ACC112 (cell line): ENCODE data around the gene IFNA2.
"Not testable (repeated sequence)": the region's sequence is repeated elsewhere in the genome, so short reads cannot be mapped to it uniquely, and the experiment has no call there.

Source experiments
- H2AFZ ChIP-seq: fragments of 200-600 bp; sonication (generic); one replicate; pipeline ENCODE4 v1.6.0; 2017; ENCODE audit warnings: antibody characterized with exemption, low read length; ENCODE audit not compliant: unreplicated experiment
- H3K27ac ChIP-seq: fragments of 200-600 bp; sonication (generic); 2 replicates; pipeline ENCODE4 v1.5.1; 2014; ENCODE audit warnings: low read depth, mild to moderate bottlenecking, antibody characterized with exemption, low read length, moderate library complexity
- H3K27me3 ChIP-seq: fragments of 200-600 bp; sonication (generic); 2 replicates; pipeline ENCODE4 v1.6.1; 2014; ENCODE audit warnings: mild to moderate bottlenecking, antibody characterized with exemption, low read length, moderate library complexity, mixed read lengths; ENCODE audit not compliant: insufficient read depth
- H3K36me3 ChIP-seq: fragments of 200-600 bp; sonication (generic); 2 replicates; pipeline ENCODE4 v1.6.1; 2016; ENCODE audit warnings: mild to moderate bottlenecking, antibody characterized with exemption, low read length, moderate library complexity, mixed read lengths; ENCODE audit not compliant: insufficient read depth
- H3K4me1 ChIP-seq: fragments of 200-600 bp; sonication (generic); one replicate; pipeline ENCODE4 v1.6.1; 2016; ENCODE audit warnings: low read length, mixed read lengths; ENCODE audit not compliant: insufficient read depth, unreplicated experiment, control insufficient read depth
- H3K4me3 ChIP-seq: fragments of 200-600 bp; sonication (generic); 2 replicates; pipeline ENCODE4 v1.5.1; 2014; ENCODE audit warnings: mild to moderate bottlenecking, low read depth, low read length
- H3K79me2 ChIP-seq: fragments of 200-600 bp; sonication (generic); one replicate; pipeline ENCODE4 v1.6.0; 2016; ENCODE audit warnings: low read length; ENCODE audit not compliant: control insufficient read depth, unreplicated experiment, insufficient read depth

Gene IFNA2

DNA sequence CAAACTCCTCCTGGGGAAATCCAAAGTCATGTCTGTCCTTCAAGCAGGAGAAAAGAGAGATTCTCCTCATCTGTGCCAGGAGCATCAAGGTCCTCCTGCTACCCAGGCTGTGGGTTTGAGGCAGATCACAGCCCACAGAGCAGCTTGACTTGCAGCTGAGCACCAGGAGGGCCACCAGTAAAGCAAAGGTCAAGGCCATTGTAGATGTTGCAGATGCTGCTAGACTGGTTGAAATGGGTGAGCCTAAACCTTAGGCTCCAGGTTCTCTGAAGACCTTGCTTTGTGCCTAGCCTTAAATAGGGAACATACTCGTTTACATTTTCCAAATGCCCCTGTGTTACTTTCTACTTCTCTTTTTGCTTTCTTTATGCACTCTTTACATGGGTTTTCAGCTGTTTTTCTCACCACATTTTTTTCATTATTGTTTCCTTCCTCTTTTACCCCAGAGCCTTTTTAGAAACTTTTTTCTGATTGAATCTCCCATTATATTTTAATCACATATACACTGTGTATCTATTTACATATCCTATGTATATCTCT is at the start of gene IFNA2:
TSS of gene IFNA2 (minus strand) at position 268 of the 540 bp plus-strand sequence. CDS start at position 199, 69 bp downstream.
- Histone ChIP-seq H3K79me2 (no peaks in the 10 kb centered on the region), H3K4me1 (peaks cover 9% of the 10 kb centered on the region), H3K27ac (no peak within 1 kb of the TSS), H3K36me3 (no peaks in the 10 kb centered on the region), H3K27me3 (peaks cover 62% of the 10 kb centered on the region), H3K4me3 (no peak within 1 kb of the TSS), H2AFZ (no peak within 1 kb of the TSS)

DNA sequence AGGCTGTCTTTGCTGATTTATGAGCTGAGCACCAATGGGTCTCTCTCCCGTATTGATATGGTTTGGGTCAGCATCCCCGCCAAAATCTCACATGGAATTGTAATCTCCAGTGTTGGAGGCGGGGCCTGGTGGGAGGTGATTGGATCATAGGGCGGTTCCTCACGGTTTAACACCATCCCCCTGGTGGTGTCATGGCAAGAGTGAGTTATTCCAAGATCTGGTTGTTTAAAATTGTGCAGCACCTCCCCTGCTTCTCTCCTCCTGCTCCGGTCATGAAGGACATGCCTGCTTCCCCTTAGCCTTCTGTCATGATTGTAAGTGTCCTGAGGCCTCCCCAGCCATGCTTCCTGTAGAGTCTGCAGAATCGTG is 49.8 kb upstream of the IFNA2 start:
- H3K79me2 ChIP-seq, H3K27ac ChIP-seq, H3K4me3 ChIP-seq, H2AFZ ChIP-seq, H3K4me1 ChIP-seq, H3K27me3 ChIP-seq, H3K36me3 ChIP-seq: not testable (repeated sequence)

DNA sequence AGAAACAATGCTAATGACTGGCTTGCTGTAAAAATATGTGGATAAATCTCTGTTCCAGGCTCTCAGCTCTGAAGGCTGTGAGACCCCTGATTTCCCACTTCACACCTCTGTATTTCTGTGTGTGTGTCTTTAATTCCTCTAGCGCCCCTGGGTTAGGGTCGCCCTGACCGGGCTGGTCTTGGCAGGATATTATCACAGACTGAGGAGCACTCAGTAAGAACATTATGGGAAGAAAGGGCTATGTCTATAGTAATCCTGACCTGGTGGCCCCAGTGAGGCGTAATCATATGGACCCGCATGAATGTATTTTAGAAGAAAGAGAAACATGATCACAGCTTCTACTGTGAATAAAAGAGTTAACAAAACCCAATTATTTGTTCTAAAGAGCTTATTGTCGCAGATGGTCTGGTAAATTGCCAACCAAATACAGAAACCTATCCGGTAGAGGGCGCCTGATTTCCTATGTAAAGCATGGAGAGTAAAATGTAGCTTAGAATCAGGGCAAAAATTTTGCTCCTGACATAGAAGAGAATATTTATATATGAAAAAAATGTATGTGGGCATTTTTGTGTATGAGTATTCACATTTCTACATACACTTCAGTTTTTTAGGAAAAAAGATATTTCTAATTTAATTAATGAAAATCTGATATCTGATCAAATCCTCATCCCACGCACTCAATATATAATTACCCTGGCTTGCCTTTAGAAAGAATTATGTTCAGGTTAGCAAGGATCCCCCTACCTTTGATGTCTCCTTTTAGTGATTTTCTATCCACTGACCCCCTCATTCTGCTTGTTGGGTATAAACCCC is 49.2 kb upstream of the IFNA2 start:
- H3K4me3 ChIP-seq: 0 out of 2 replicates have a peak overlapping the region, but pooled peaks have one; percentile 11
- H3K79me2 ChIP-seq: no peaks in the 10 kb centered on the region
- peak overlapping the region; percentile 15 for H2AFZ ChIP-seq
- H3K27ac ChIP-seq: no peak overlapping the region
- peaks cover 11% of the 10 kb centered on the region; the same call in 1 of the 2 replicates for H3K27me3 ChIP-seq
- H3K4me1 ChIP-seq: no peaks in the 10 kb centered on the region
- H3K36me3 ChIP-seq: no peaks in the 10 kb centered on the region

DNA sequence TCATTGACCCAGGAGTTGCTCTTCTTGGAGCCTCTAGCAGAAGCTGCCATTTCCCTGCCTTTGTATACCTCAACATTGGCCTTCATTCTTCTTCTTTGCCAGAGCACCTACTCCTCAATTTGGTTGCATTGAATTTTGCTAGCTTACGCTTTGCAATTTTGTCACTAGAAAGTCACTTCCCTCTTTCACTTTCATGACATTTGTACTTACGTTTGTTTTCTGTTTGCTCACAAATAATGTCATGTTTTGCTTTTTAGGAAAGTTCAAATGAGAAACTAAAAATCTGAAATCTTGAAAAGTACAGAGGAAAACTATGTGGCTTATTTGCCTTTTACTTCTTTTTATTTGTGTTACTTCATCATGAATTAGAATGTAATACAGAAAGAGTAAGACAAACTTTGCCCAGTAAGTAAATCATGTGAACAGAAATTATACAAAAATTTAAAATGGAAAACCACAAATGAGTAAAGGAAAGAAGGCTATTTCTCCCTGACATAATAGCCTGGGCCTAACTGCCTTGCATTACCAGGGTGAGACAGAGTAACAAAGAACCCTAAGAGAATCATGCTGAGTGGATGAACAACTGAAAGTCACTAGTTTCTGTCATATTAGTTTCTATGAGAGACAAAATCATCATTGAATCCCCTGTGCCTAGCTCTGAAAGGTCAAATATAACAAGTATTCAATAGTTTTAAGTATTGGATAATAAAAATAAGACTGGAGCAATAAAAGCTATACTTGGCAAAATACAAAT is 47.7 kb upstream of the IFNA2 start:
- Histone ChIP-seq H3K27me3 (peaks cover 19% of the 10 kb centered on the region), H3K36me3 (no peaks in the 10 kb centered on the region), H3K27ac (no peak overlapping the region), H3K79me2 (no peaks in the 10 kb centered on the region), H3K4me3 (no peak overlapping the region), H3K4me1 (no peaks in the 10 kb centered on the region), H2AFZ (no peak overlapping the region)

DNA sequence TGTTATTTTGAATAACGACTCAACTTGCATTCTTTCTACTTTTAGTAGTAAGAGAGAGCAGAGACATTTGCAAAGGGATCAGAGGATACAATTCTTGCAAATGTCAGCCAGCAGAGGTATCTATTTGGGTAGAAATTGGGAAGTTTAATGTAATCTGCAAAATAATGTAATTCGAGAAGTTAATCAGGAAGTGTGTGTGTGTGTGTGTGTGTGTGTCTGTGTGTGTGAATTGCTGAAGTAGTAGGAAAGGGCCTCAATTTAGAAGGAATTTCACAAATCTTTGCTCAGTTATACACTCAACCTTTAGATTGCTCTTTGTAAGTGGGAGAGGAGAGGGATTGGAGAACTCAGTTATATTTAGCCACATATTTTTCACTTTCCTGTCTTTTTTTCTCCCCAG is 44.0 kb upstream of the IFNA2 start:
- no peak overlapping the region for H2AFZ ChIP-seq
- H3K36me3 ChIP-seq: no peaks in the 10 kb centered on the region
- no peaks in the 10 kb centered on the region for H3K4me1 ChIP-seq
- H3K27ac ChIP-seq: no peak overlapping the region
- peaks cover 42% of the 10 kb centered on the region for H3K27me3 ChIP-seq
- no peaks in the 10 kb centered on the region for H3K79me2 ChIP-seq
- no peak overlapping the region for H3K4me3 ChIP-seq

DNA sequence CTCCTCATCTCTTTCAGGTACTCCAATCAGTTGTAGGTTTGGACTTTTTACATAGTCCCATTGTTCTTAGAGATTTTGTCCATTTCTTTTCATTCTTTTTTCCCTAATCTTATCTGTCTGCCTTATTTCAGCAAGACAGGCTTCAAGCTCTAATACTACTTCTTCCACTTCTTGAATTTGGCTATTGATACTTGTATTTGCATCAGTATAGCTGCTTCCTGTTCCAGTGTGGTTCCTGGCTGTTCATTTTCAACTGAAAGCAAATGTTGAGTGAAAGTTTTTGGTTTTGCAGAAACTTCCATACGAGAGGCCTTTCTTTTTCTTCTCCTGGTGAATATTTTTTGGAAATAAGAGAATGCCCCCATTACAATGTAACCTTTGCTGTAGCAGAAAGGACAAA is 43.0 kb upstream of the IFNA2 start:
- no peaks in the 10 kb centered on the region for H3K4me1 ChIP-seq
- H3K4me3 ChIP-seq: no peak overlapping the region
- H3K27me3 ChIP-seq: peaks cover 42% of the 10 kb centered on the region
- no peak overlapping the region for H3K27ac ChIP-seq
- H3K36me3 ChIP-seq: no peaks in the 10 kb centered on the region
- H2AFZ ChIP-seq: no peak overlapping the region
- H3K79me2 ChIP-seq: no peaks in the 10 kb centered on the region

DNA sequence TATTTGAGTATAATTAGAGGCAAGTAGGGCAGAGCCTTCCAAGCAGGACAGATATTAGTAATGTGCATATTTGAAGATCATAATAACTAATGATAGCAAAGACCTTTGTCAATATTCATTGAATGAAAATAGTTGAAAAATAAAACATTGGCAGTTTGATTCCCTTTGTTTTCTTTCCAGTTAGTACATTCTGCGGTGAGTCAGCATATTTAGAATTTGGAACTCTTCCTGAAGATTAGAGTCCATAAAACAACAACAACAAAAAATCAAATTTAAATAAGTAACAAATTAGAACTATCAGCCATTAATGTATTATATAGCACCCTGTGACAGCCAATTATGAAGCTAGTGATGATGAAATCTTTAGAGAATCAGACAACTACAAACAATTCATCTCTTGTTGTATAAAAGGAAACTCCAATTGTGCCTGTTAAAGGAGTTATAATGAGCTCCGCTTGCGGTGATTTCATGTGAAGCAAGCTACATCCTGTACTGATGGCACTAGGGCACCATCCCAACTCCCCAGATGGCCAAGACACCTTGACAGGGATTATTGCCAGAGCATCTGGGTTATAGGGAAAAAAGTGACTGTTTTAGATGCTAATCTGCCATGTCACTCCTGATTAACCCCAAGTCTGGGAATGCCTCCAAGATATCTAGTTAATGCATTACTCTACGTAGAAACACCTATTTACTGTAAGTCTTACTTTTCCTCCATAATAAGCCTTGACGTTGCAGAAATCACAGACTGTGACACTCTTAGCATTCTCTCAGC is 30.5 kb upstream of the IFNA2 start:
- peaks cover 20% of the 10 kb centered on the region for H3K4me1 ChIP-seq
- no peak overlapping the region for H2AFZ ChIP-seq
- no peaks in the 10 kb centered on the region for H3K27me3 ChIP-seq
- H3K27ac ChIP-seq: no peak overlapping the region
- H3K79me2 ChIP-seq: no peaks in the 10 kb centered on the region
- H3K4me3 ChIP-seq: no peak overlapping the region
- no peaks in the 10 kb centered on the region for H3K36me3 ChIP-seq

DNA sequence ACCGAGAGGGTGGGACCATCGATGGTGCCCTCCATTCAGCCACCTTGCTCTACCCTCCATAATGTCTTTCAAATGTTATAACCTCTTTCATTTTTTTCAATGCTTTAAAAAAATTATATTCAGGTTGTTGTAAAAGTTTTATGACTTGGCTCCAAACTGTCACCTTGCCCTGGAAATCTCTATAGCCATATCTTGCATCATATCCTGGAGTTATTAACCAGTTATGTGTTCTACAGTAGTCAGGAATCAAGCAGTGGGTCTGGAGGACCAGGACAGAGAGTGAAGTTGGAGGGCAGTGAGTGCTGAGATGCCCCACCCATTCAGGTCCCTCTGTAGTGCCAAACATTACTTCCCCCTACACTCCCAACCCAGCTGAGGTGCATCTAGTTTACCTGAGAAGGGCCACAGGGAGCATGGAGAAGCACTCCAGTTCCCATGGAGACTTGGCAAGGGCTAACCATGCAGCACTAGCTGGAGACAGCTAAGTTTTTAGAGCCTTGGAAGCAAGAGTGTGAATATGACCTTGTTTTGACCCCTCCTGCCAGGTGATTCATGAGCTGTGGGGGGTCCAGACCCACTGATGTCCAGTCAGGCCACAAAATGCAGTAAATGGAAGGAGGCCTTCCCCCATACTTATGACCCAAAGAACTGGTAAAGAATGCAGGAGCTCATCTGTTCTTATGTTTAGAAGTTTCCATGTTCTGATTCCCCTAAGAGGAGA is 29.2 kb upstream of the IFNA2 start:
- Histone ChIP-seq H3K36me3 (no peaks in the 10 kb centered on the region), H3K27me3 (no peaks in the 10 kb centered on the region), H3K4me3 (no peak overlapping the region), H2AFZ (no peak overlapping the region), H3K79me2 (no peaks in the 10 kb centered on the region), H3K4me1 (peaks cover 19% of the 10 kb centered on the region), H3K27ac (no peak overlapping the region)

DNA sequence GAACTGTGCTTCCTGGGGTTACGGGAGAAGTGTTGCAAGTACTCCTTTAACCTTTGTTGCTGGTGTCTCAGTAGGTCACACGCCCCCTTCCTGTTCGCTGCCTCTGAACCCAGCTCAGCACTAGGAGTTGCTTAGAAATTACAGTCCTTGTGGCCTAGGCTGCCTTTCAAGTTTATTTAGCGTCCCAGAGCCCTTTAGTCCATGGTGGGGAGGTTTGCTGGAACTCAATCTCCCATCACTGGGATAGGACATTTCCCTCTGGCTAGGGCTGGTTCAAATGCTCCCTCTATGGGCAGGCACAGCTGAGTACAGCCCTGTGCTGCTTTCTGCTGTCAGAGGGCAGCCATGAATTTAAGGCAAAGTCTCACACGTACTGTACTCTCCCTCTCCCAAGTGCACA is 28.4 kb upstream of the IFNA2 start:
- no peak overlapping the region for H3K4me3 ChIP-seq
- no peak overlapping the region for H3K27ac ChIP-seq
- H3K27me3 ChIP-seq: no peaks in the 10 kb centered on the region
- no peaks in the 10 kb centered on the region for H3K36me3 ChIP-seq
- peaks cover 18% of the 10 kb centered on the region for H3K4me1 ChIP-seq
- no peak overlapping the region for H2AFZ ChIP-seq
- H3K79me2 ChIP-seq: no peaks in the 10 kb centered on the region

DNA sequence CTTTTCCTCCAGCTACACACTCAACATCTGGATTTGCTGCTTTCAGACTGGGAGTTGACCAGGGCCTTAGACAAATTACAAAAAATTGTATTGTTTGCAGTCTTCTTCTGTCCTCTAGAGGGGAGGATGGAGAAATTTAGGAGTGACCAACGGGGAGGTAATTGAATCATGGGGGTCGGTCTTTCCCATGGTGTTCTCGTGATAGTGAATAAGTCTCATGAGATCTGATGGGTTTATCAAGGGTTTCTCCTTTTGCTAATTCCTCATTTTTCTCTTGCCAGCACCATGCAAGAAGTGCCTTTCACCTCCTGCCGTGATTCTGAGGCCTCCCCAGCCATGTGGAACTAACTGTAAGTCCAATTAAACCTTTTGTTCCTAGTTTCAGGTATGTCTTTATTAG is 28.0 kb upstream of the IFNA2 start:
- Histone ChIP-seq H3K79me2 (no peaks in the 10 kb centered on the region), H3K27me3 (no peaks in the 10 kb centered on the region), H3K27ac (no peak overlapping the region), H3K4me3 (no peak overlapping the region), H3K4me1 (peaks cover 18% of the 10 kb centered on the region), H2AFZ (no peak overlapping the region), H3K36me3 (no peaks in the 10 kb centered on the region)
